LNCaP clone FGC (cell line): ENCODE data around the gene BACH2.

ENCODE experiments used
- DNase-seq: peaks from one replicate; pipeline ENCODE4 v3.0.0-alpha.2; 2011; ENCODE audit warnings: low read depth
- H3K4me3 ChIP-seq: 2 replicates; pipeline ENCODE4 v1.5.1; 2011; ENCODE audit warnings: mild to moderate bottlenecking, low read depth, low read length, control low read depth
- TF ChIP-seq, protein P1 (sequence below): IDR thresholded peaks from 2 replicates; pipeline ENCODE4 v1.5.1; 2012; ENCODE audit warnings: mild to moderate bottlenecking; ENCODE audit not compliant: control insufficient read depth, insufficient read depth; ENCODE audit errors: extremely low read depth

BACH2 gene

DNA sequence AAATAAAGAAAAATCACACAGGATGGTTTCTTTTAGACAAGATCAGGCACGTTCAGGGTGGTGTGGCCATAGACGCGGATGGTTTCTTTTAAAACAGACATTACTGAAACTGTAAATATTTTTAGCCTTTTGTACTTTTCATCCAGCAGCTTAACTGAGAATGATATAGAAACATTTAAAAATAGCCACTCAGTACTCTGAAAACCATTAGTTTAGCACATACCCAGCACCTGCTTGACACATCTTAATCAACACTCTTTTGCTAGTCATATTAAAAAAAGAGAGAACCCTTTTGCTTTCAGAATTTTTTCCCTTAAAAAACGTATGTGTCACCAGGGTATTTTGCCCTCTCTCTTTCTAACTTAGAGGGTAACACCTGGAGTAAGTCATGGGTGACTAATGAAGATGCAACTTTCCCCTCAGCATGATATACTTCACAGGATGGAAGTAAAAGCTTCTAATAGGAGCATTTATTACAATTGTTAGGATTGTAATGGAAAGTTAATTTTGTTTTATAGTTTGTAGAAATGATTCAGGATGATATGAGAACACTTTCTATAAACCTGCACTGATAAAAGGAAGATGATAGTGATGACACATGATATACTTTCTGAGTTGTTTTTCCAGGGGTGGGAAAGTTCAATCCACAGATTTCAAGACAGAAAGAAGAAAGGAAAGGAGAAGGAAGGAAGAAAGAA, 45.2 kb downstream of the BACH2 start:
- no peak for DNase-seq

DNA sequence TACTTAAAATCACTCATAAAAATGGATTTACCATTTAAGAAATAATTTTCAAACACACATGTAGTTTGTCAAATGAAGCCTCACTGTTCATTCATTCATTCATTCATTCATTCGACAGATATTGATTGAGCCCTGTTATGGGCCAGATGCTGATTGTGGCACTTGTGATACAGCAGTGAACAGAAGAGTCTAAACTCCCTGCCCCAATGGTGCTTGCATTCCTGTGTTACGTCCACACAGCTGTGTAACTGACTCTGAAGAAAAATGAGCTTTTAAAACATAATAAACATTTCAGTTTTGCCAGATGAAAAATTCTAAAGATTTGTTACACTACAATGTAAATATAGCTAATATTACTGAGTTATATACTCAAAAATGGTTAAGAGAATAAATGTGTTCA, 46.2 kb downstream of the BACH2 start:
- no peak overlapping the region for H3K4me3 ChIP-seq
- TF ChIP-seq, protein P1, sequence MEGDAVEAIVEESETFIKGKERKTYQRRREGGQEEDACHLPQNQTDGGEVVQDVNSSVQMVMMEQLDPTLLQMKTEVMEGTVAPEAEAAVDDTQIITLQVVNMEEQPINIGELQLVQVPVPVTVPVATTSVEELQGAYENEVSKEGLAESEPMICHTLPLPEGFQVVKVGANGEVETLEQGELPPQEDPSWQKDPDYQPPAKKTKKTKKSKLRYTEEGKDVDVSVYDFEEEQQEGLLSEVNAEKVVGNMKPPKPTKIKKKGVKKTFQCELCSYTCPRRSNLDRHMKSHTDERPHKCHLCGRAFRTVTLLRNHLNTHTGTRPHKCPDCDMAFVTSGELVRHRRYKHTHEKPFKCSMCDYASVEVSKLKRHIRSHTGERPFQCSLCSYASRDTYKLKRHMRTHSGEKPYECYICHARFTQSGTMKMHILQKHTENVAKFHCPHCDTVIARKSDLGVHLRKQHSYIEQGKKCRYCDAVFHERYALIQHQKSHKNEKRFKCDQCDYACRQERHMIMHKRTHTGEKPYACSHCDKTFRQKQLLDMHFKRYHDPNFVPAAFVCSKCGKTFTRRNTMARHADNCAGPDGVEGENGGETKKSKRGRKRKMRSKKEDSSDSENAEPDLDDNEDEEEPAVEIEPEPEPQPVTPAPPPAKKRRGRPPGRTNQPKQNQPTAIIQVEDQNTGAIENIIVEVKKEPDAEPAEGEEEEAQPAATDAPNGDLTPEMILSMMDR: no peak
- DNase-seq: no peak

More for the DNA sequence above, 45.2 kb downstream of the BACH2 start:
- TF ChIP-seq, protein P1: no peak
- no peak overlapping the region for H3K4me3 ChIP-seq

DNA sequence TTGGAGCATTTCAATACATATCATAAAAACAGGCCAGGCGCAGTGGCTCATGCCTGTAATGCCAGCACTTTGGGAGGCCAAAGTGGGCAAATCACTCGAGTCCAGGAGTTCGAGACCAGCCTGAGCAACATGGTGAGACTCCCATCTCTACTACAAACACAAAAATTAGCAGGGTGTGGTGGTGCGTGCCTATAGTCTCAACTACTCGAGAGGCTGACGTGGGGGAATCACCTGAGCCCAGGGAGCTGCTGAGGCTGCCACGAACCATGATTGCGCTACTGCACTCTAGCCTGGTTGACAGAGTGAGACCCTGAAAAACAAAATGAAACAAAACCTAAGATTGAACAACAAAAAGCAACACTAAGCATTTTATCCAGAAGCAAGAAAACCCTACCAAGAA, 47.2 kb downstream of the BACH2 start:
- no peak for DNase-seq
- TF ChIP-seq, protein P1: no peak
- H3K4me3 ChIP-seq: no peak overlapping the region

DNA sequence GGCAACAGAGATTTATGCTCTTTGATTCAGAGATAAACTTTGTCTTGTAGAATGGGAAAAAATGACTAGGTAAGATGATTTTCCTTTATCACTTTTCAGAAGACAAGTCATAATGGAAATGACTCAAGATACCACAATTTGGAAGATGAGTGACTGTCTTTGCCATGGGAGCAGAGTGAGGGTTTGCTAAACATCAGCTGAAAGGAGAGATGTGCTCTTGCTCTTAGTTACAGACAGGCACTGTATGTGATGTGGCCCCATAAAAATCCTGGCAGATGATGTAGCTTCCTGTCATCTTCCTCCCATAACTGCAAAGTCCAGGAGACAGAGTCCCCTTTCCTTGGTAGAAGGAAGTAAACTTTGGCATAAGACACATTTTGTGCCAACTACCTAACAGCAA, 47.6 kb downstream of the BACH2 start:
- TF ChIP-seq, protein P1: no peak
- no peak overlapping the region for H3K4me3 ChIP-seq
- no peak for DNase-seq

DNA sequence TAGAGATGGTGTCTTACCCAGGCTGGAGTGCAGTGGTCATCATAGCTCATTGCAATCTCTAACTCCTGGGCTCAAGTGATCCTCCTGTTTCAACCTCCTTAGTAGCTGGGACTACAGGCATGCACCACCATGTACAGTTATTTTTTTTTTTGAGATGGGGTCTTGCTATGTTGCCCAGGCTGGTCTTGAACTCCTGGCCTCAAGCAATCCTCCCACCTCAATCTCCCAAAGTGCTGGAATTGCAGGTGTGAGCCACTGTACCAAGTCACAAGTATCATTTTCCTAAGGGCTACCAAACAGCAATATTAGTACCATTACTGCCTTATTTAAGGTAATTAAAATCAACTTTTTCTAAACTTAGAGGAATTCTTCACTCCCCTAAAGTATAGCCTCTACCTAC, 49.4 kb downstream of the BACH2 start:
- DNase-seq: no peak
- no peak overlapping the region for H3K4me3 ChIP-seq
- TF ChIP-seq, protein P1: no peak

DNA sequence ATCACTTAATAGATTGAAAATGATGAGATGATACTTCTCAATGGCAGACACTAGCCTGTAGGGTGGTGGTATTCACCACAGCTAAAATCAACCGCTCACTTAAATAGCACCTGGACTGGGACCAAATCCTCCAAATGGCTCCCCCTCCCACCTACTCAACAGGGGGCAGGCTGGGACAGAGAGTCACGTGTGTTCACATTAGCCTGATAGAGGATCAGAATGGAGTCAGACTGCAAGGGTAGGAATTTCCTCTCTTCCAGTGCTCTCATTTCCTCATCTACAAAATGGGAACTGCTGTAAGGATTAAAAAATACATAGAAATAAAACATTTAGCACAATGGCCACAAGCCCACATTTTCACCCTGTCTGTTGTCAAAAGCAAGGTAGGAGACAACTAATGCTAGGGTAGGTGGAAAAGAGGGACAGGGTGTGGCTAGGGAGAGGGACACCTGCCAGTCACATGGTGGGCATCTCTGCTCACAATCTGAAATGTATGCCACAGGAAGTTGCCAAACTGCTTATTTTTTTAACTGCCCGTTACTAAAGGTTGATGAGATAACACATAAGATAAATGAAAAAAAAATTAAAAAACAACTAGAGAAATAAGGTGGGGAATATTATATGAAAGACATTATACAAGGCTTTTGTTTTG, 55.3 kb downstream of the BACH2 start:
- no peak overlapping the region for H3K4me3 ChIP-seq
- TF ChIP-seq, protein P1: no peak
- DNase-seq: no peak
